ENCODE results near the gene ATP9B.

ATP9B gene

GRCh38 chr18:79068937-79069716 is at the start of gene ATP9B:
TSS of gene ATP9B (plus strand) at chr18:79069394. CDS start at chr18:79069411, 17 bp downstream.
- peak; percentile 99 for DNase-seq

GRCh38 chr18:79019881-79020280 is 49.3 kb upstream of the ATP9B start:
- no peak for DNase-seq

- no peak for DNase-seq
Observed at GRCh38 chr18:79022603-79023002, 46.6 kb upstream of the ATP9B start.

GRCh38 chr18:79026491-79026890 is 42.7 kb upstream of the ATP9B start:
- no peak for DNase-seq

GRCh38 chr18:79030680-79031079 is 38.5 kb upstream of the ATP9B start:
- no peak for DNase-seq

GRCh38 chr18:79042276-79042675 is 26.9 kb upstream of the ATP9B start:
- no peak for DNase-seq

GRCh38 chr18:79043288-79043687 is 25.9 kb upstream of the ATP9B start:
- no peak for DNase-seq

GRCh38 chr18:79046522-79046921 is 22.7 kb upstream of the ATP9B start:
- no peak for DNase-seq

- no peak for DNase-seq
Observed at GRCh38 chr18:79047556-79048244, 21.5 kb upstream of the ATP9B start.

GRCh38 chr18:79048245-79048632 is 21.0 kb upstream of the ATP9B start:
- no peak for DNase-seq

- no peak for DNase-seq
Observed at GRCh38 chr18:79049506-79049905, 19.7 kb upstream of the ATP9B start.

- DNase-seq = no peak
Observed at GRCh38 chr18:79050005-79050404, 19.2 kb upstream of the ATP9B start.

- no peak for DNase-seq
Observed at GRCh38 chr18:79056827-79057367, 12.3 kb upstream of the ATP9B start.

- DNase-seq = no peak
Observed at GRCh38 chr18:79058007-79058406, 11.2 kb upstream of the ATP9B start.

- DNase-seq = no peak
Observed at GRCh38 chr18:79062806-79063205, 6.4 kb upstream of the ATP9B start.

- DNase-seq = no peak
Observed at GRCh38 chr18:79064228-79064627, 5.0 kb upstream of the ATP9B start.

- no peak for DNase-seq
Observed at GRCh38 chr18:79065802-79066201, 3.4 kb upstream of the ATP9B start.

- peak; percentile 25 for DNase-seq
Observed at GRCh38 chr18:79067611-79068010, 1.6 kb upstream of the ATP9B start.

GRCh38 chr18:79068341-79068936 is 755 bp upstream of the ATP9B start:
- peak; percentile 59 for DNase-seq

- DNase-seq = no peak
Observed at GRCh38 chr18:79069717-79070151, 540 bp downstream of the ATP9B start.

GRCh38 chr18:79070486-79070885 is 1.3 kb downstream of the ATP9B start:
- no peak for DNase-seq

GRCh38 chr18:79071037-79071436 is 1.8 kb downstream of the ATP9B start:
- no peak for DNase-seq

- DNase-seq = no peak
Observed at GRCh38 chr18:79071503-79072210, 2.5 kb downstream of the ATP9B start.
